GM21360 (cell line): ENCODE data around the gene FHAD1.

Experiments used
- ATAC-seq: cut with Tn5 transposase; IDR thresholded peaks from one replicate; pipeline ENCODE4 v1.9.1; 2021; ENCODE audit warnings: mild to moderate bottlenecking, moderate library complexity; ENCODE audit not compliant: unreplicated experiment

The FHAD1 gene

DNA sequence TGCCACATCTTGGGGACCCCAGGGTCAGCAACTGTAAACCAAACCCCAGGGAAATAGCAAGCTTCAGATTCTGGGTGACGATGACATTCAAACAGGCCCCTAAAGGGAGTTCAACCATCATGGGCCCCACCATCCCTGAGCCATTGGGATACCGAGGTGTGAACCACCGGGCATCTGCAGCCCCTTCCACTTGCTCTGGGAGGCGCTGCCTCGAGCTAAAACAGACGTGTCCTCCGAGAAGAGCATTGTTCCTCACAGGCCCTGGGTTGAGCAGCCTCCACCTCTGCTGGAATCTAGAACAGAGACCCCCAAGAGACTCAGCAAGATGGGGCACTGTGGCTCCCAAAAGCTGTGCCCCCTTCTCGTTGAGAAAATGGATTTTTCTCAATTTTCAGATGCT is 143.6 kb downstream of the FHAD1 start:
- ATAC-seq: no peak

DNA sequence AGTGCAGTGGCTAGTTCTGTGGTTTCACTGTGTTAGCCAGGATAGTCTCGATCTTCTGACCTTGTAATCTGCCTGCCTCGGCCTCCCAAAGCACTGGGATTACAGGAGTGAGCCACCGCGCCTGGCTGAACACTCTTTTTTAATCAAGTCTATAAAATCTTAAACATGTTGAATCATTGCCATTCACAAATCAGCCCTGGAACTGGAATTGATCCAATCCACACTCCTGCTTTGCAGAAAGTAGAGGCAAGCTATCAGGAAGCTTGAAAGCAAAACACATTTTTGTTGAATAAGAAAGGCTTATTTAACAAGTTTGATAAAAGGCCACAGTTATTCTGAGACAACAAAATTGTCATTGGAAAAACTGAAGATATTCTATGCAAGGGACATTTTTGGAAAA is 144.3 kb downstream of the FHAD1 start:
- ATAC-seq: no peak

DNA sequence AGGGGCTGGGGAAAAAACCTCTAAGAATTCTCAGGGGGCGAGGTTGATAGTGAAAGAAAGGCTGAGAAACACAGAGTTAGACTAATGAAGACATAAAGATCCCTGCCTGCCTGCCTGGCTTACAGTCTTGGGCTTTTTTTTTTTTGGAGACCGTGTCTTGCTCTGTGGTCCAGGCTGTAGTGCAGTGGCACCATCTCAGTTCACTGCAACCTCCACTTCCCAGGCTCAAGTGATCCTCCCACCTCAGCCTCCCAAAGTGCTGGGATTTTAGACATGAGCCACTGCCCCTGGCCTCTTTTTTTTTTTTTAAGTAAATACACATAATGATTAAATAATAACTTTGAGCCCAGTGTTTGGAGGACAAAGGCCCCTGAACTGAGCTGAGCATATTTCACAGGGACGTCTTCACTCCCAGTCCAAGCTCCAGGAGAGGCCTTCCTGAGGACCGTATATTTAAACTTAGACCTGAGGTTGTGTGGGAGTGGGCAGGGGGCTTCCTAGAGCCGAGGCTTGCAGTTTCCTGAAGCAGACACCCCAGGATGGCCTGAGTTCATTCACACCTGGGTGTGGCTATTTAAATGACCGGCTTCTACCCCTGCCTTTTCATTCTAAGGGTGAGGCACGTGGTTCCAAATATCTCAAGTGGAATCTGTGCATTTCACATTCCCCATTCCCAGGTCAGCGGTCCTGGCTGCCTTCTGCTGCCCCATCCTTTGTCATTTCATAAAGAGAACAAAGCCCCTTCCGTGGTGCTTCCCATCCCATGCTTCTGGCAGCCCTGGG is 146.6 kb downstream of the FHAD1 start:
- no peak for ATAC-seq

DNA sequence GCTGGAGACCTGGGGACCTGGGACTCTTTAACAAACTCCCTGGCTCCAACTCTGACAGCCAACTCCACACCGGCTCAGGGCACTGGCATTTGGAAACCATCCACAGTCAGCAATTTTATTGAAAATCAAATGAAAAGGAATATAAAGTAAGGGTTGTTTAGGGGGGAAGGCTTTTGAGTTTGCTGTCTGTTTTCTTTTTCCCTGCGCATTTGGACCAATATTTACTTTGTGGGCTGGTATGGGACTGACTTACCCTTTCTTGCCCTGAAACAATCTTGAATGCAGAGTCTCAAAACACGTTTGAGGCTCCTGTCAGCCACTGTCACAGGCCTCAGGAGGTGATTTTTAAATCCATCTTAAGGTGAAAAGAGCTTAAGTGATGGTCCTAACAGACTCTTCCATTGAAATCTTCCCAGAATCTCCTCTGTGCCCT is 147.3 kb downstream of the FHAD1 start:
- no peak for ATAC-seq

DNA sequence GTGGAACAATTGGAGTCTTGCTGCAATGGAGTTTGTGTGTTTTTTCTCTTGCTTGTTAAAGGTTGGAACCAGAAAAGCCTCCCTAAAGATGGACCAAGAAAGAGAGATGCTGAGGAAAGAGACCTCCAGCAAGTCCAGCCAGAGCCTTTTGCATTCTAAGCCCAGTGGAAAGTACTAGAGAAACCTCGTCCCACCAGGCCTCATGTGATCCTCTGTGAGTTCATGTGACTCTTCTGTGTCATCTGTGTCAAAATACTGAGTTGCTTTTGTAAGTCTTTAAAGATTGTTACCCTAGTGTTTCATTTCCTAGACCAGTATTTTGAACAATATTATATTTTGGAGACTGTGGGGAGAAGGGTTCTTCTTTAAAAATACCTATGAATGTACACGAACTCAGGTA is 150.2 kb downstream of the FHAD1 start:
- no peak for ATAC-seq

DNA sequence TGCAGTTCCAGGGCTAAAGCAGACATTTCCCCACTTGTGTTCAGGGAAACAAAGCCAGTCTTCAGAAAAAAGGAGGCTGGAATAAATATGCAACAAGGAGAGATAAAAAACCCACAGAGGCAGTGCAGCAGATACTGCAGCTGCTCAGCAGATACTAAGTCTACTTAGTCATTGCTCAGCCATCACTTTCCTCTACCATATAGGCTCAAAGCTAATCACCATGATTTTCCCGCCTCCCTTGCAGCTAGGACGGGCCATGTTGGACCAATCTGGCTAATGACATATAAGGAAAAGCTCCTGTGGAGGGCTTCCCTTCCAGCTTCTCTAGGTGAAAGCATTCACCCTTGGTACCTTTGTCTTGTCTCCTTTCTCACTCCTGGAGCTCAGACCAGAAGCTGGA is 152.7 kb downstream of the FHAD1 start:
- ATAC-seq: no peak

DNA sequence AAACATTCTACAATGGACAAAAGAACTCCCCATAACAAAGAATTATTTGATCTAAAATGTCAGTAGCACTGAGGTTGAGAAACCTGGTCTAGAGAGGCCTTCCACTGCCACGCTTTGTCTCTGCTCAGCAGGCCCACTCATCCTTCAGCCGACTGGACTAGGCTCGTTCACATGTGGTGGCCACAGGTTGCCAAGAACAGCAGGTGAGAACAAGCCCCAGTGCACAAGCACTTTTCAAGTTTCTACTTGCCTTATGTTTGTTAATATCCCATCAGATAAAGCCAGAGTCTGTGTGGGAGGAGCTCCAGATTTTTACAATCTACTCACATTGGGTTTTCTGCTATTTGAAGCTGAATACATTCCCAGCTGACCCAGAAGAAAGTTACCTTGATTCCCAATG is 153.6 kb downstream of the FHAD1 start:
- ATAC-seq: no peak

DNA sequence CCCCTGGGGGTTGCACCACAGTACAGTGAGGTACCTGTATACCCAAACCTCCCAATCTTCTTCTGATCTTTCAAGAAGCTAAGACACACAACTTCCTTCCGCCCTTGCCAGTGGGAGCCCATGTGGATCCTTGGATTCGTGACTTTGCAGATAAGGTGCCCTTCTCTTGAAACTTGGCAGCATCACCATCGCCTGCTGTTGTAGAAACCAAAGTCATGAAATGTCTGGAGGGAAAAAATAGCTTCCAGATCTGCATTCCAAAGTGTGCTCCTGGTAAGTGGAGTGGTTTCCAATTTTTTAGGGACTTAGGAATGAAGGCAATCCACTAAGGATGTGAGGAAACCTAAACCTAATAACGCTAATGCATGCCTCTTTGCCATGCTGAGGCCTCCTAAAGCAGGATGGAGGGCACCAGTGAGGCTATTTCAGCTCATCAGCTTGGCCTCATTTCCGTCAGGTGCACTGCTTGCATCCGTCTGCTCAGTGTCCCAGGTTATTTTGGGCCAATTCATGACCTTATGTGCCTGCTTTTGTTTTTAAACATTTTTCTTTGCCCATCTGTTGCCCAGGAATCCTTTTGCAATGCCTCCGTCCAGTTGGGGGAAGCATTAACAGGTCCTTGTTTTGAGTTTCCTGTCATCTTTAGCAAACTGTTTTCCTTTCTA is 154.5 kb downstream of the FHAD1 start:
- ATAC-seq: no peak

DNA sequence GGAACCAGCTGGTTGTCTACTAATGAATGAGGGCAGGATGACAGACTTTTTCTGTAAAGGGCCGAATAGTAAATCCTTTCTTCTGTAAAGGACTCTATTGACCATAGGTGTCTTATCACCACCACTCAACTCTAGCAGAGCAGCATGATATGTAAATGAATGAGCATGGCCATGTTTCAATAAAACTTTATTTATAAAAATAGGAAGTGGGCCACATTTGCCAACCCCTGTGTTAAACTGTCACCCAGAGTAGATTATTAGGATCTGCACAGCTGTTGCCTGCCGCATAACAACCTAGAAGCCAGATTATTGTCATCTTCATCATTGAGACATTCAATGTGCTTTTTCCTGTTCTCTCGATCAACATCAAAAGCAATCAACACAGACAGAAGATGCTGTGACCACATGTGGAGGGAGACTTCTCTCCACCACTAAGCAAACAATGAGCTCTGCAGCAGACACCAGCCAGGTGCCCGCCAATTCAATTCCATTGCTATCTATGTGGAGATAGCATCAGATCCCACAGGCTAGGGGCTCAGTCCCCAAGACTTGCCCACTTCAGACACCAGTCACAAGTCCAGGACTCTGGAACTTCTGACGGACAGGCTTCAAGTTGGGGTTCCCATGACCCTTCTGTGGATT is 155.9 kb downstream of the FHAD1 start:
- ATAC-seq: no peak

DNA sequence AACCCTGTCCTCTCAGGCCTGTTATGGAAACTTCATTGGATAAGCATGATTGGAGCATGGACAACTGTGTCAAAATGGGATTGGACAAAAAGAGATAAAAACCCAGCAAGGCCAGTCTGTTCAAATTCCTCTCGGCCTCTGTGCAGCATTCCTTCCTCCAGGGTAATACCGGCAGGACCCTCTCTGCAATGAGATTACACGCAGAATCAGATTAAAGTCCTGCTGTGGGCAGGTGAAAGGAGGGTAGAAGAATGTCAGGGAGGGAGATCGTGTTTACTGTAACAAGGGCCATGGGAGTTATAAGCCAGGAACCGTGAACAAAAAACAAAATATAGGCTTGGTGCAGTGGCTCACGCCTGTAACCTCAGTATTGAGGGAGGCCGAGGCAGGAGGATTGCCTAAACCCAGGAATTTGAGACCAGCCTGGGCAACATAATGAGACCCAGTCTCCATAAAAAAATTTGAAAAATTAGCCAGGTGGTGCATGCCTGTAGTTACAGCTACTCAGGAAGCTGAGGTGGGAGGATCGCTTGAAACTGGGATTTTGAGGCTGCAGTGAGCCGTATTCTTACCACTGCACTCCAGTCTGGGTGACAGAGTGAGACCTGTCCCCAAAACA is 157.0 kb downstream of the FHAD1 start:
- no peak for ATAC-seq

DNA sequence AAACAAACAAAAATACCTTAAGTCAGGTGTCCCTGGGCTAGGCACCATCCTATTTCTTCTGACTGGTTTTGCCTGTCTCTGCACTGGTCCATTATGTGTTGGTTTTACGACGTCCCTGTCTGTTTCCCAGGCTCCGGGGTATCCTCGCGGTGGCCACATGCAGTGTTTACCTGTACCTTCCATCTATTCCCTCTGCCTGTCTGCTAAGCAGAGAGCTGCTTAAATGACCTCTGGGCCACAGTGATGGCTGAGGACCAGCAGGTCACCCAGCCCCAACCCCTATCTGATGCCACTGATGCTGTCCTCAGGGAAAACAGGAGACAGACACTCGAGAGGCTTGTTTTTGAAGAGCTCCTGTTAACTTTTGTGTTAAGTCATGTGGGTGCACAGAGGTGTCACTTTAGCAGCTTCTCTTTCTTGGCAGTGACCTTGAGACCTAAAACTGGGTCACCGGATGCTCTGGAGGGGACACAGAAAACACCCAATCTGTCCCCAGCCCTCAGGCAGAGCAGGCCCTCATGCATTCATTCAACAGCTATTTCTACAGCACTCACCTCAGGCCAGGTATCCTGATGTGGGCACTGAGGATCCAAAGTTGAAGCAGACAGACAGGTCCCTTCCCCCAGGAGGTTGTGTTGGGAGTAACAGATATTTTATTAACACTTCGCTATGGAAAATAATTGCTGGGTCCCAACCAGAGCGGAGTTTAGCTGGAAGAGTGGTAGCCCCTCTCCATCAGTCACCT is 158.3 kb downstream of the FHAD1 start:
- ATAC-seq: no peak

DNA sequence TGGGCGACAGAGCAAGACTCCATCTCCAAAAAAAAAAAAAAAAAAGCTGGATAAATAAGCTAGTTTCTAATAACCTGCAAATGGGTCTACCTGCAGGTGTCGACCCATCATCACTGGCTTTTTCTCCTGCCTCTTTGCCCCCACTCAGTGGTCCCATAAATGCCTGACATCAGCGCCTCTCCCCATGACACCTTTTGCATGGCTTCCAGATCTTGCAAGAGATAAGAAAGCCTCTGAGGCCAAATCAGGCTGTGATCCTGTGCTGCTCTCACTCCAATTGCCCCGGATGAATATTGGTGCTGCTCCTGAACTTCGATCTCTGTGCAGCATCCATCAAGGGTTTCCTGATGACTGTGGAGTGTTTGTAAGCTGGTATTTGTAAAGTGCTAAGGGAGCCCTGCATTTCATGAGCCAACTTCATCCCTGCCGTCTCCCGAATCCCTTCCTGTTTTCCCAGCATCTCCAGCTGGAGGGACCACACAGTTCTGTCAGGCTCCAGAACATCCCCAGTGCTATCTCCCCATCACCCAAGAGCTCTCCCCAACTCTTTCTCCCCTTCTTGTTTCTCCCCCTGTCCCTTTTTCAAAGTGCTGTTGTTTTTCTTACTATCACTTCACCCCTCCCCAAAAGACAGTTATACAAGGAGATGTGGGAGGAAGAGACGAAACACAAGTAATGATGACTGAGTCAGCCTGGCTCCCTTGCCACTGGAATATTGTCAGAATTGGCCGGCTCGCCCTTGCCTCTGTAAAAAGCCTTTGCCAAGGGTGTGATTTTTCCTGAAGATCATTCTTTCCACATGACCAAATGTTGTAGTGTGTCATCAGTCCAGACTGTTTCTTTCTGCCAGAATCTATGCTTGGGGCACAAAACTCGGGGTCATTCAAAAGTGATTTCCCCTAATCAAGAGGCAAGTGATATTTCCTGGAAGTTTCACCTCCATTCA is 159.9 kb downstream of the FHAD1 start:
- no peak for ATAC-seq

DNA sequence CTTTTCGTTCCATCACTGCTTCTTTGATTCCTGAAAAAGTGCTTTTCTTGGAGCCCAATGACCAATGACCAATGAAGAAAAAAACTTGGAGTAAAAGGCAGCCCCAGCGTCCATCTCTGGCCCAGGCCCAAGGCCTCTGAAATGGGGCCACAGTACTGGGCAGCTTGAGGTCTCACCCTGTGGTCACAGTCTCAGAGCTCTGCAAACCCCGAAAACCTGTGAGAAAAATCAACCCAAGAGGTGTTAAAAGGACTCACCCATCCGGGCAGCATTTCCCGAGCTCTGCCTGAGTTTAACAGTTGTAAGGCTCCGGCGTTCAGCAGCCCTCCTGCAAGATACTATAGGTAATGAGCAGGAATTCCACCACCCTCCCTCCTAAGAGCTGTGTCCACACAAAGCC is 160.6 kb downstream of the FHAD1 start:
- ATAC-seq: no peak

DNA sequence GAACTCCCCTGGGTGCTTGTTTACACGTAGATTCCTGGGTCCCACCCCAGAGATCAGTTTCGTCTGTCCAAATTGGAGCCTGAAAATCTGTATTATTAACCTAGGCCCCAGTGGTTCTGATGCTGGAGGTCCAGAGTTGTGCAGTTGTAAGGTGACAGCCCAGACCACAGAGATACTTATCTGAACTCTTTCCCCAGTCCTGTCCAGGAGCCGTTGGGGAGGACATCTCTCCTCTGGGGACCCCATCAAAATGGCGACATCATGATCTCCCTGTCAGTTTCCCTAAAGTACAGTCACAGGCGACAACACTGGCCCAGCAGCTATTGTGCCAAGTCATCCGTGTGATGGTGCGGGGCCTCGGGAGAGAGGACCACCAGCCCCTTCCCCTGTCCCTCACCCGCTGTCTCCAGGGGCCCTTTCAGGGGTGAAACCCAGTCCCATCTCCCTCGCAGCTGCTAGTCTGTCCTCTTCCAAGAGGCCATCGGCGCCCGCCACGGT is 161.9 kb downstream of the FHAD1 start:
- ATAC-seq: no peak

DNA sequence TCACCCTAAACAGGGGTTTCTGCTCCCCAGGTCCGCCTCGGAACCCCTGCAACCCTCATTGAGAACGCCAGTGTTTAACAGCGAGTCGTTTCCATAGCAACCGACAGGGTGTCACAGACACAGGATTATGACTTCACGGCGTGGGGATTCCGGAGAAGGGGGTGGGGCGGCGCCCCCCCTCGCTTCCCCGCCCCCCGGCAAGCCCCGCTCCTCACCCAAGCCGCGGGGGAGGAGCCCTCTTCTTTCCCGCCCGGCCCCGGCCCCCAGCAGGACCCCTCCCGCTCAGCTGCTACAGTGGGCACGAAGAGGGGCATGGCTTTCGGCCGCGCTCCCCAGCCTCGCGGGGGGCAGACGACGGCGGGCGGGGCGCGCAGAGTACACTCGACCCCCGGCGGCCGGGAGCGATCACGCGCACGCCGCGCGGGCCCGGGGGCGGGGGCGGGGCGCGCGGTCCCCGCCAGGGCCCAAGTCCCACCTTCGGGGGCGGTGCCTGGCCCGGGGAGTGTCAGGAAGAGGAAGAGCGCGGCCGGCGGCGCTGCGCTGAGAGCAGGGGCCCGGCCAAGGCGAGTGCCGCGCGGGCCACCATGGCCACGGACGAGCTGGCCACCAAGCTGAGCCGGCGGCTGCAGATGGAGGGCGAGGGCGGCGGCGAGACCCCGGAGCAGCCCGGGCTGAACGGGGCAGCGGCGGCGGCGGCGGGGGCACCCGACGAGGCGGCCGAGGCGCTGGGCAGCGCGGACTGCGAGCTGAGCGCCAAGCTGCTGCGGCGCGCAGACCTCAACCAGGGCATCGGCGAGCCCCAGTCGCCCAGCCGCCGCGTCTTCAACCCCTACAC is 162.6 kb downstream of the FHAD1 start, which contains the start of gene EFHD2:
Gene EFHD2 (plus strand): TSS at position 501 of the 835 bp plus-strand sequence. CDS start 84 bp downstream, at position 585.
- peak; percentile 73 for ATAC-seq

DNA sequence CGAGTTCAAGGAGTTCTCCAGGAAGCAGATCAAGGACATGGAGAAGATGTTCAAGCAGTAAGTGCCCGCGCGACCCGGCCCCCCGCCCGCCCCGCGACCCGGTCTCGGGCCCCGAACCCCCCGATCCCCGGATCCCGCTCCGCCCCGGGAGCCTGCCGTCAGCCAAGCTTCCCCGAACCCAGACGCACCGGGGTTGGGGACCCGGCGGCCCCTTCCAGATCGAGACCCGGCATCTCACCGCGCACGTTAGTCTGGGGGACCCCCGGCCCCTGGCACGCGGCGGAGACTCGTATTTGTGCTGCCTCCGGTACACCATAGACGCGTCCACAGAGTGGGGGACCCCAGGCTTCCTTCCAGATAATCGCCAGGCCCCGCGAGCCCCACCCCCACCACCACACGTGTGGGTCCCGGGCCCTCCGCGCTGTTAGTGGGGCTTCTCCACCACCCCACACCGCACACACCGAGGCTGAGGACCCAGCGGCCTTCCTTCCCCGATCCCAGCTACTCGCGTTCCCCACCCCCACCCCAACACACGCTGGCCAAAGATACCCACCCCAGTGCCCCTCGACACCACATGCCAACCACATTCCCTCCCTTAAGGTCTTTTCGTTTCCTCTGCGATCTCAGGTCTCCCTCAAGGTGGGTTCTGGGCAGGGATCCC is 163.3 kb downstream of the FHAD1 start:
- ATAC-seq: no peak

DNA sequence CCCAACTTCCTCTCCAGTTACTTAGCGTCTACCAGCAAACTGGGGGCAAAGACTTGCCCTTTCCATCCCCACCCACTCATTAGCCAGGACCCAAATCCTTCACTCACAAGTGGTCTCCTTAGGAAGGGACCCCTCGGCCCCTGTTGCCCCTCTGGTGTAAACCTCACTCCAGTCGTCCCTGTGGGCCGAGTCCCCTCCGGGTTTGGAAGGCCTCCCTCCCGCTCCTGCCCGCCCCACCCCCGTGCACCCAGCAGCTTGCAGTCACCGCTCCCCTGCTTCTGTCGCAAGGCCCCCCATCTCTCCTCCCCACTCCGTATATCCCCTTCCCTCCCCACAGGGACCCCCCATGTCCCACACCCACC is 163.8 kb downstream of the FHAD1 start:
- ATAC-seq: no peak

DNA sequence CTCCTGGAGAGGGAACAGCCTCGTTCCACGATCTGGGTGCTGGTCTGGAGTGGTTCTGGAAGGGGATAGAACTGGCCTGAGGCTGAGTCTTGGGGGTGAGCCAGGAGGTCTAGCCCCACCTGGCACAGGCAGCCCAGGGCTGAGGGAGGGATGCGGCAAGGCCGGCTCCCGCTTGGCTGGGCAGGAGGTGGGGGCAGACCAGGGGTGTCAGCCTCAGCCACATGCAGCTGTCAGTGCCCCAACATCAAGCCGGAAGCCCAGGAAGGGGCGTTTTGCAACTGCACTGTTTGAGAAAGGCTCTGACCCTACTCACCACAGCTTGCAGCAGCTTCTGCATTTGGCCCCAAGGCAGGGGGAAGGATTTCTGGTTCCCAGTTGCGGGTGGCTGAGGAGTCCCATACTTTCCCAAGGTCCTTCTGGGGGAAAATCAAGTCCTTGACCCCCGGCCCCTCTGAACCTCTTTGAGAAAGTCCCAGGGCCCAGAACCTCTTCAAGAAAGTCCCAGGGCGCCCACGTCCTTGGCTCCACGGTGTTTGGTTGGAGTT is 164.6 kb downstream of the FHAD1 start:
- ATAC-seq: peak; percentile 28
